ENCODE data around the gene C11orf54.

Gene C11orf54

DNA sequence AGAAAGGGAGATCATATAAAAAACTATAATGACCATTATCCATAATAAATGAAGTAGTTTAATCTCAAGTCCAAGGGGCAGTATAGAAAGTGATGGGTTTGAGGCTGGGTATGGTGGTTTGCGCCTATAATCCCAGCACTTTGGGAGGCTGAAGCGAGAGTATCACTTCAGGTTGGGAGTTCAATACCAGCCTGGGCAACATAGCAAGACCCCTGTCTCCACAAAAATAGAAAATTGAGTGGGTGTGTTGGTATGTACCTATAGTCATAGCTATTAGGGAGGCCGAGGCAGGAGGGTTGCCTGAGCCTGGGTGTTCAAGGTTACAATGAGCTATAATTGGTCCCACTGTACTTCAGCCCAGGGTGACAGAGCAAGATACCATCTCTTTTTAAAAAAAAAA lies 66.5 kb downstream of the C11orf54 start:
- no peak overlapping the region for H3K4me3 ChIP-seq (ENCODE audit: control insufficient read depth in 1 of 7, extremely low read depth in 1 of 7, insufficient read depth in 4 of 7, low read depth in 2 of 7, low read length in 6 of 7)
- no peak overlapping the region for H3K27ac ChIP-seq (ENCODE audit: insufficient read depth in 1 of 2, low read depth in 1 of 2, low read length in 2 of 2, poor library complexity in 1 of 2, severe bottlenecking in 2 of 2)
- 100% methylated on average over 1 of the region's 3 CpGs for WGBS (ENCODE audit: insufficient coverage)
- no peaks in the 10 kb centered on the region for H3K9me3 ChIP-seq (ENCODE audit: control extremely low read depth in 1 of 5, control insufficient read depth in 4 of 5, insufficient read depth in 2 of 5, low read depth in 1 of 5, low read length in 4 of 5)
- H3K4me1 ChIP-seq (ENCODE audit: control extremely low read depth in 1 of 4, control insufficient read depth in 4 of 4, insufficient read depth in 4 of 4, low read length in 3 of 4): no peaks in the 10 kb centered on the region
- POLR2A ChIA-PET: interaction anchor here (0.6 kb wide), 1 partner anchor 16 kb away, joined by 4 read pairs; no protein-coding TSS in a partner anchor
- H3K36me3 ChIP-seq (ENCODE audit: control insufficient read depth in 4 of 4, insufficient read depth in 4 of 4, low read length in 3 of 4): peaks cover 26 to 86% (median 57%) of the 10 kb centered on the region in 4 experiments
- no peaks in the 10 kb centered on the region for H3K27me3 ChIP-seq (replicated peaks in 2 of 5; ENCODE audit: control insufficient read depth in 4 of 5, insufficient read depth in 5 of 5, low read length in 4 of 5)
- CTCF ChIA-PET: interaction anchor here (0.7 to 1.4 kb wide), 3 partner anchors 11 to 705 kb away, joined by 3 to 5 read pairs (median 4); no protein-coding TSS in a partner anchor
- DNase-seq: no peak

DNA sequence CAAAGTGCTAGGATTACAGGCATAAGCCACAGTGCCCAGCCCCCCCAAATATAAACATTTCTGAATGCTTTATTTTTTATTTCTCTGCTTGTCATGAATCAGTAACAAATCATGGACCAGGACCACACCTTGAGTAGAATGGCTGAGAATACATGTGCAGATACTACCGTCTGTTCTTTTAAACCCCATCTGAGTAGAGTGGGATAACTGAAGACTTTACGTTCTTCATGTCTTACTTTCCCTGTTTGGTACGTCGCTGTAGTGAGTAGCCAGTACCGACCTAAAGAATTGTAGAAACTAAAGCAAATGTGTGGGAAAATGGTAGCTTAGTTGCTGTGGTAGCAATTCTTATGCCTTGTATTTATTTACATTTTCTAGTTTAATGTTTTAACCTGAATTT lies 72.5 kb downstream of the C11orf54 start:
- WGBS (ENCODE audit: insufficient coverage): 98% methylated on average over 5 of the region's 5 CpGs
- H3K36me3 ChIP-seq (ENCODE audit: control insufficient read depth in 4 of 4, insufficient read depth in 4 of 4, low read length in 3 of 4): peaks cover 19 to 62% (median 38%) of the 10 kb centered on the region in 4 experiments
- CTCF ChIA-PET: no interaction called here
- H3K27ac ChIP-seq (ENCODE audit: insufficient read depth in 1 of 2, low read depth in 1 of 2, low read length in 2 of 2, poor library complexity in 1 of 2, severe bottlenecking in 2 of 2): no peak overlapping the region
- POLR2A ChIA-PET: no interaction called here
- DNase-seq: no peak
- no peaks in the 10 kb centered on the region for H3K27me3 ChIP-seq (replicated peaks in 2 of 5; ENCODE audit: control insufficient read depth in 4 of 5, insufficient read depth in 5 of 5, low read length in 4 of 5)
- no peaks in the 10 kb centered on the region for H3K4me1 ChIP-seq (ENCODE audit: control extremely low read depth in 1 of 4, control insufficient read depth in 4 of 4, insufficient read depth in 4 of 4, low read length in 3 of 4)
- no peaks in the 10 kb centered on the region for H3K9me3 ChIP-seq (ENCODE audit: control extremely low read depth in 1 of 5, control insufficient read depth in 4 of 5, insufficient read depth in 2 of 5, low read depth in 1 of 5, low read length in 4 of 5)
- no peak overlapping the region for H3K4me3 ChIP-seq (ENCODE audit: control insufficient read depth in 1 of 7, extremely low read depth in 1 of 7, insufficient read depth in 4 of 7, low read depth in 2 of 7, low read length in 6 of 7)
